22Rv1 (cell line): ENCODE results near the gene ECEL1.

Experiments
- ZFX ChIP-seq: fragments of 450-650 bp; IDR thresholded peaks from 2 replicates; pipeline ENCODE4 v1.6.1; 2017; ENCODE audit warnings: antibody characterized with exemption, borderline replicate concordance
- TF ChIP-seq, protein P1 (sequence below): fragments of 450-650 bp; IDR thresholded peaks from 2 replicates; pipeline ENCODE4 v1.5.1; 2017; ENCODE audit warnings: mild to moderate bottlenecking

DNA sequence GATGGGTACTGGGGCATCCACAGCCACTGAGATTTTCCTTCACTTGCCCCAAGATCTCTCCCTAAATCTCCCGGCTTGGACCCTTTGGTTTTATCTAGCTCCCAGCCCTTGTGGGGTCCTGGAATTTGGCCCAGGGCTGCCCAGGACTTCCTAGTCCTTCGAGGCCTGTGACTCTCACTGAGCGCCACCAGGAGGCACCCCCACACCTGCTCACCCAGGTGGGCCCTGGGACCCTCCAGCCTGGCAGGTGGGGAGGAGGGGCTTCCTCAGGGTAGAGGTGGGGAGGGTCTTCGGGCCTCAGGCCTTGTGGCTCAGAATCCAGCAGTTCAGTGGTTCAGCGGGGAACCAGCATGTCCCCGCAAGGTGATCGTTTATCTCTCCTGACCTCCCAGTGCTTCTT is 20.6 kb upstream of the ECEL1 start:
- TF ChIP-seq, protein P1, sequence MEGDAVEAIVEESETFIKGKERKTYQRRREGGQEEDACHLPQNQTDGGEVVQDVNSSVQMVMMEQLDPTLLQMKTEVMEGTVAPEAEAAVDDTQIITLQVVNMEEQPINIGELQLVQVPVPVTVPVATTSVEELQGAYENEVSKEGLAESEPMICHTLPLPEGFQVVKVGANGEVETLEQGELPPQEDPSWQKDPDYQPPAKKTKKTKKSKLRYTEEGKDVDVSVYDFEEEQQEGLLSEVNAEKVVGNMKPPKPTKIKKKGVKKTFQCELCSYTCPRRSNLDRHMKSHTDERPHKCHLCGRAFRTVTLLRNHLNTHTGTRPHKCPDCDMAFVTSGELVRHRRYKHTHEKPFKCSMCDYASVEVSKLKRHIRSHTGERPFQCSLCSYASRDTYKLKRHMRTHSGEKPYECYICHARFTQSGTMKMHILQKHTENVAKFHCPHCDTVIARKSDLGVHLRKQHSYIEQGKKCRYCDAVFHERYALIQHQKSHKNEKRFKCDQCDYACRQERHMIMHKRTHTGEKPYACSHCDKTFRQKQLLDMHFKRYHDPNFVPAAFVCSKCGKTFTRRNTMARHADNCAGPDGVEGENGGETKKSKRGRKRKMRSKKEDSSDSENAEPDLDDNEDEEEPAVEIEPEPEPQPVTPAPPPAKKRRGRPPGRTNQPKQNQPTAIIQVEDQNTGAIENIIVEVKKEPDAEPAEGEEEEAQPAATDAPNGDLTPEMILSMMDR = no peak
- no peak for TF ChIP-seq ZFX
